ENCODE measurements around the gene CNTLN. TPM values are rescaled to one million over a fixed set of nuclear protein-coding genes. Genes with fewer than 3 reads are reported as not detected.

The CNTLN gene, protein sequence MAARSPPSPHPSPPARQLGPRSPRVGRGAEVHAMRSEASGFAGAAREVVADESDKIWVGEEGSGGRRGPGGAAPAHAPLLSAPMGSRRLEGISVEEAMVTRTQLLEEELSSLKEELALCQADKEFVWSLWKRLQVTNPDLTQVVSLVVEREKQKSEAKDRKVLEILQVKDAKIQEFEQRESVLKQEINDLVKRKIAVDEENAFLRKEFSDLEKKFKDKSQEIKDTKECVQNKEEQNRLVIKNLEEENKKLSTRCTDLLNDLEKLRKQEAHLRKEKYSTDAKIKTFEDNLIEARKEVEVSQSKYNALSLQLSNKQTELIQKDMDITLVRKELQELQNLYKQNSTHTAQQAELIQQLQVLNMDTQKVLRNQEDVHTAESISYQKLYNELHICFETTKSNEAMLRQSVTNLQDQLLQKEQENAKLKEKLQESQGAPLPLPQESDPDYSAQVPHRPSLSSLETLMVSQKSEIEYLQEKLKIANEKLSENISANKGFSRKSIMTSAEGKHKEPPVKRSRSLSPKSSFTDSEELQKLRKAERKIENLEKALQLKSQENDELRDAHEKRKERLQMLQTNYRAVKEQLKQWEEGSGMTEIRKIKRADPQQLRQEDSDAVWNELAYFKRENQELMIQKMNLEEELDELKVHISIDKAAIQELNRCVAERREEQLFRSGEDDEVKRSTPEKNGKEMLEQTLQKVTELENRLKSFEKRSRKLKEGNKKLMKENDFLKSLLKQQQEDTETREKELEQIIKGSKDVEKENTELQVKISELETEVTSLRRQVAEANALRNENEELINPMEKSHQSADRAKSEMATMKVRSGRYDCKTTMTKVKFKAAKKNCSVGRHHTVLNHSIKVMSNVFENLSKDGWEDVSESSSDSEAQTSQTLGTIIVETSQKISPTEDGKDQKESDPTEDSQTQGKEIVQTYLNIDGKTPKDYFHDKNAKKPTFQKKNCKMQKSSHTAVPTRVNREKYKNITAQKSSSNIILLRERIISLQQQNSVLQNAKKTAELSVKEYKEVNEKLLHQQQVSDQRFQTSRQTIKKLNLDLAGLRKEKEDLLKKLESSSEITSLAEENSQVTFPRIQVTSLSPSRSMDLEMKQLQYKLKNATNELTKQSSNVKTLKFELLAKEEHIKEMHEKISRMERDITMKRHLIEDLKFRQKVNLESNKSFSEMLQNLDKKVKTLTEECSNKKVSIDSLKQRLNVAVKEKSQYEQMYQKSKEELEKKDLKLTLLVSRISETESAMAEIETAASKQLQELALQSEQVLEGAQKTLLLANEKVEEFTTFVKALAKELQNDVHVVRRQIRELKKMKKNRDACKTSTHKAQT (N-terminal part only)
- 20.5 TPM for total RNA-seq

DNA sequence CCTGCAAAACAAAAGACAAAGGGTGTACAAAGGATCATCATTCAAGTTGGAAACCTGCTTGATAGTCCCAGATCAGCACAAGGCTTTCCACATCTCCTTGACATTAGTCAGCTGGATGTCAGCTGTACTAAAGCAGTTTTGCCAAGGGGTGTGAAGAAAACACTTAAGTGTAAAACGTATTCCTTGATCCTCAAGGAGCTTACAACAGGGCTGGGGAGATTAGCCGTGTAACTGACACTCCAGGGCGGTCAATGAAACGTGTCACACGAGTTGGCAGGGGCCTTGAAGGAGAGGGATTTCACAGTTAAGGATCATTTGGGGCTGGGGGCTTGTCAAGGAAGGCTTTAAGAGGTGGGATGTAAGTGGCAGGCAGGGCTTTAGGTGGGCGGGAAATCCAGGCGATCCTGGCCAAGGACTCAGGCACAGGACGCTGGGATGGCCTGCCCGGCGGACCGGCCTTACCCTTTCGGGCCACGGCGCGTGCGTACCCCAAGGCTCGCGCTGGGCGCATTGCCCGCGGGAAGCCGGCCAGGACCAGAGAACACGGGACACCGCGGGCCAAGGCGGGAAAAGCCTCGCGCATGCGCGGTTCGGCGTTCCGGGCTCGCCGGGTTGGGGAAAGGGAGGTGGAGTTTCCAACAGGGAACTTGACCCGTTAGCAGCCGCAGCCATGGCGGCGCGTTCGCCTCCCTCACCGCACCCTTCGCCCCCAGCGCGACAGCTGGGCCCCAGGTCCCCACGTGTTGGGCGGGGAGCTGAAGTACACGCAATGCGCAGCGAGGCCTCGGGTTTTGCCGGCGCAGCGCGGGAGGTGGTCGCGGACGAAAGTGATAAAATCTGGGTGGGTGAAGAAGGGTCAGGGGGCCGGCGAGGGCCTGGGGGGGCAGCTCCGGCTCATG lies at the start of gene CNTLN:
Gene CNTLN (plus strand): TSS at position 645 of the 899 bp plus-strand sequence. CDS start 26 bp downstream, at position 671.
- peak; percentile 97 for DNase-seq

DNA sequence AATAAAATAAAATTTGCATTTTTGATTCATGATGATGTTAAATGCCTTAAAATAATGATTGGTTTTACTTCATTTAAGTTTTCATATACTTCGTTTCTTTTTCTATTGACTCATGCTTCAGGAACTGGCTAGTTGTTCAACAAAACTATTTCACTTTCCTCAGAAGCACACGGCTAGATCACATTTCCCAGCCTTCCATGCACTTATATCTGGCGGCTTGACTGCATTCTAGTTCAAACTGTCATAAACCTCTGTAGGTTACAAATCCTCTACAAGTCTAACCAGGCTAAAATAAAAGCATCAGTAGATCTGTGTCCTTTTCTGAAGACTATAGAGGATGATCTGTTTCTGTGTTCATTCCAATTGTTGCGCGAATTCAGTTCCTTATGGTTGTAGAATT lies 46.3 kb upstream of the CNTLN start:
- no peak for DNase-seq

DNA sequence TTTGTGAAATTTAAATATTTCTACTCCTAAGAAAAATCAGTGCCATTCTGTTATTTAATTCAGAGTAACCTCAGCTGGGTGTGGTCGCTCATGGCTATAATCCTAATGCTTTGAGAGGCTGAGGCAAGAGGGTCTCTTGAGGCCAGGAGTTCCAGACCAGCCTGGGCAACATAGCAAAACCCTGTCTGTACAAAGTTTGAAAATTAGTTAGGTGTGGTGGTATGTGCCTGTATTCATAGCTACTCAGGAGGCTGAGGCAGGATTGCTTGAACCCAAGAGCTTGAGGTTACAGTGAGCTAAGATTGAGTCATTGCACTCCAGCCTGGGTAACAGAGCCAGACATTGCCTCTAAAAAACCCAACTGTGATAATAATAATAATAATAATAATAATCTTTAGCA lies 44.8 kb upstream of the CNTLN start:
- no peak for DNase-seq

DNA sequence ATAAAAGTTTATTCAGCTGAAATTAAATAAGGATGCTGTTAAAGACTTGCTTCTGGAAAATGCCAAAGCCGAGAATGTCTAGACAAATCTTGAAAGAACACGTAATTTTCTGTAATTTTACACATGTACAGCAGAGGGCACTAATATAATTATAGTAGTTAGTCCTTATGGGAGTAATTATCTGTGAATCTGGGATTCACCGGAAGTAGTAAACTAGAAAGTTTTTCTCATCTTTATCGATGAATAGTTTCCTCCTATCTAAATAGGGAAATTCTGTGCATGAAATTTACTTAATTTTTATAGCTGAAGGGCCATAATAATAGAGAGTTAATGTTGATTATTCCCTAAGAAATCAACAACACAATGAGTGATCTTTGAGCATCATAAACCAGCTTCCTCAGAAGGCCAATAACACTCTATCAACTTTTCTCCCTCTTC lies 18.4 kb upstream of the CNTLN start:
- DNase-seq, result peak; percentile 48

DNA sequence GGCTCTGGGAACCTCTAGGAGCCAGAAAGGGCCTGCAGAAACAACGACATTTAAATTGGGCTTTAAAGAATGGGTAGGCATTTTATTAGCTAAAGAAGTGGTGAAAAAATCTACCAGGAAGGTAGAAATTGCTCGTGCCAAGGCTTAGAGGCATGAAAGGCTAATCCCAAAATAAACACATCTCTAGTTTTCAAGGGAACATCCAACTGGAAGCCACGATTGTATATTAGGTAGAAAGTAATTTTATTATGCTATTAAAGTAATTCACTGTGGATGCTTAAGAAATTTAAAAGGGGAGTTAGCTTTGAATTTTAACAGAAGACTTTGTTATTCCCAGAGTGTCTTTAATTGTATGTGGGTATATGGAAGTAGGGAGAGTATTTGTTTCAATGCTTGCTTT lies 17.5 kb upstream of the CNTLN start:
- no peak for DNase-seq

DNA sequence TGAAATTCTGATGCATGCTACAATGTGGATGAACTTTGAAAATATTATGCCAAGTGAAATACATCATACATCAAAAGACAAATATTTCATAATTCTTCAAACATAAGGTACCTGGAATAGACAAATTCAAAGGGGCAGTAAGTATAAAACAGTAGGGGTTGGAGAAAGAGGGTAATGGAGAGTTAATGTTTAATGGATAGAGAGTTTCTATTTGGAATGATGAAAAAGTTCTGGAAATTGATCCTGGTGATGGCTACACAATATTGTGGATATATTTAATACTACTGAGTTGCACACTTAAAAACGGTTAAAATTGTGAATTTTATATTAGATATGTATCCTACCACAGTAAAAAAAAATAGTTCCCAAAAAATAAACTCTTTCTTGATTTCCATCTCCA lies 14.6 kb upstream of the CNTLN start:
- DNase-seq, result no peak

DNA sequence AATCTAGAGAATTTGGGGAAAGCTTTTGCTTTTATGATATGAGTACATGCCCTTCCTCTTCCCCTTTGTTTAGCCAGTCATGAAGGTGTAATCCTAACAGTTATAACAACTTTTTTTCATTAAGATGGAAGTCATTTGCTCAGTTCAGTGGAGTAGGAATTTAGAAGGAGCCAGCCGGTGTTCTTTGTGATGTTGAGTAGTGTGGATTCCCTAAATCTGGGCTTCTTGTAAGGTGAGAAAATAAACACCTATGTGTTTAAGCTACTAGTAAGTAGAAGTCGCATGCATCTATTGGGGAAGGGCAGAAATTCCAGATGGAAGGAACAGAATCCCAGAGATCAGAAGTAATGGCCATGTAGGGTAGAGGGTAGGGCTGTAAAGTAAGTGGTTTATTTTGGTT lies 13.6 kb upstream of the CNTLN start:
- no peak for DNase-seq

DNA sequence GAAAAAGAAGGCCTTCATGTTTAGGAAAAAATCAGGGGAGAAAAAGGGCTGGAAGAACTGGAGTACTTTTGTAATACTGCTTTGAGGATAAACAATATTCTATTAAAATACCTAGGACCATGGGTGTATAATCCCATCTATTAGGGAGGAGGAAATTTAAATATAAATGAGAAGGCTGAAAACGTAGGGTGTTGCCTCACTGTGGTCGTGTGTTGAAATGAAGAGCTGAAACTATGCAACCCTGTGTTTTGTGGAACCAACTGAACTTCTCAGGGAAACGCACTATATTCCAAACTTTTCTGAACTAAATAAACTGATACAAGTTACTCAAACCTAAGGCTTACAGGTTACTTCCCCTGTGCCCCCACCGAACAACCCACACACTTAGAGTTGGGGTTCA lies 4.5 kb upstream of the CNTLN start:
- DNase-seq, result no peak

DNA sequence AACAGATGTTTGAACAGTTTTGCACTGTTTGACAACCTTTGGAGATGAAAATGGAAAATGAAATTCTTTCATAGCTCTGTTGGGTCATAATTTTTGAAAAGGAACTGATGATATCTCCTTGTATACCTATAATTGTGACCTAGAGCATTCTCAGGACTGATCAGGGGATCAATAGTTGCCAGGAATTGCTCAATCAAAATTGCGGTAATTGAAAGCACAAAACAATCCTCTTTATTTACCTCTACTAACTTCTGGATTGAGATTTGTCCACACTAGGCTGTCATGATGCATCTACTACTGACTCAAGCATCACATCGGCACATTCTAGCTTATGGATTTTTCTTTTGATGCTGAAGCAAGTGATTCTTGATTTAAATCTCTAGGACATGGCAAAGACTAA lies 4.1 kb upstream of the CNTLN start:
- DNase-seq, result no peak

DNA sequence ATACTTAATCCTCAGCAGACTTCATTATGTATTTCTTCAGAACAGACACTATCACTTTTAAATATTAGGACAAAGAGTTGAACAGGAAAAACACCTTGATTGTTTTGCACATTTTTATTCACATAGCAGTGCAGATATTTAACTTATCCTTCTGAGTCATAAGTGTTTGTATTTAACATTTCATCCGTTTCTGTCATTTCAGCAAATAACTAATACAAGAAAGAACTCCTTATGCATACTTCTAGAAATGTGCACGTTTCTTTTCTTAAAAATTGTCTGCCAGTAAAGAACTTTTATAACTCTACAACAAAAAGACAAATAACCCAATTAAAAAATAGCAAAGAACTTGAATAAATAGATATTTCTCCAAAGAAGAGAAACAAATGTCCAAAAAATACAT lies 3.3 kb upstream of the CNTLN start:
- no peak for DNase-seq

DNA sequence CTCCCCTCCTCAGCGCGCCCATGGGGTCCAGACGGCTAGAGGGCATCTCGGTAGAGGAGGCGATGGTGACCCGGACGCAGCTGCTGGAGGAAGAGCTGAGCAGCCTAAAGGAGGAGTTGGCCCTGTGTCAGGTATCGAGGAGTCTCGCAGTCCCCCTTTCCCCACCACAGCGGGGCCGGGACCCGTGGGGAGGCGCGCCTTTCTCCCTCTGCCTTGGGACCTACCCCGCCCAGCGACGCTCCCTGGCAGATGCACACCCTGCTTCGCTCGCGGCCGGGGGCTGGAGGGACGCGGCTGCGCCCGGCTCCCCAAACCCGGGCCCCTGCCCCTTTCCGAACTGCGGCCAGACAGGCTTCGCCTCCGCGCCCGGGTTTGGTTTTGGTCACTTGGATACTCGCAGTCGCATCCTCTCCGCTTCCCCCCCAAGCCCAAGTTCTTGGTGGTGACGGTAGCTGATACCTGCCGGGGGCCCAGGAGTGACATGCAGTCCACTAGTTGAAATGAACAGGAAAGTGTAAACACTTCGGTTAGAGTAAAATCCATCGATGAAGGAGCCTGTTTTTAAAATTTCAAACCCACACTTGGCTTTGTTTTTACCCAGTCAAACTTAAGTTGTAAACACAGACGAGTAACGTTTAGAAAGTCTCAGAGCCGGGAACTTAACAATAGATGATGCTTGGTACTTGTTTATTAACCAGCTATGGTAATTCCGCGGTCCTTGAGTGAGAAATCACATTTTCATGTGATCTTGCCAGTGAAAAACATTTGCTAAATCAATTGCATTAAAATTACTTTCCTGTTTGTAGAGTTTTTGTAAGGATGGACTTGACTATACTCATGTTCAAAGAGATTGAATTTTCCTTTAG lies 688 bp downstream of the CNTLN start:
- peak; percentile 76 for DNase-seq

DNA sequence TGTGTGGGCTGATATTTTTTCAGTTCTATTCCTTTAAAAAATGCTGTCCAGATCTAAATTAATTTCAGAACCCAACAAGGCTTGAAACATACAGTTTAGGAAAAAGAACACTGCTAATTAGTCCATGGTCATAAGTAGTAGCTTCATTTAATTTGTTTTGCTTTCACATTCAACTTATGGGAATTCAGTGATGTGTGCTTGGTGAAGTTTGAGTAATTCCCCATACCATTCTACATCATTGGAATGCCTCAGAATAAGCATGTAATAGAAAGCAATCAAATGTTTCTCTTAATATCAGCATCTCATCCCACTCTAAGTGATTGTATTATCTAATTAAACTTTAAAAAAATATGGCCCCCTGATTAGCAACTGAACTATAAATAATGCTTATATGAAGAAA lies 2.7 kb downstream of the CNTLN start:
- no peak for DNase-seq

DNA sequence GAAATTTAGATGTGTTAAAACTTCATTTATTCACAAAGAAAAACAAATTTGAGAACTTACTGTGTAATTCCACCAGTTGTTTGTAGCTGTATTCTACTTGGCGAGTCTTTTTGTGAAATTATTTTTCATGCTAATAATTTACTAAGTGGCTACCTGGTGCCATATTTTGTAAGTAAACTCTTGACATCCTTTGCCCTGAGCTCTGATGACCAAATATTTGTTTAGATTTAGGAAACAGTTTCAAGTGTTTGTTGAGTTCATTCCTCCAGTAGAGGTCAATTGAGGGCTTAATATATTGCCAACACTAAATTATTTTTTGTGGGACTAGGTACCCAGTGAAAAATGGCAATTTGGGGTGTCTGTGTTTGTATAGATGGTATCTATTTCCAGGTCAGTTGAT lies 3.7 kb downstream of the CNTLN start:
- no peak for DNase-seq

DNA sequence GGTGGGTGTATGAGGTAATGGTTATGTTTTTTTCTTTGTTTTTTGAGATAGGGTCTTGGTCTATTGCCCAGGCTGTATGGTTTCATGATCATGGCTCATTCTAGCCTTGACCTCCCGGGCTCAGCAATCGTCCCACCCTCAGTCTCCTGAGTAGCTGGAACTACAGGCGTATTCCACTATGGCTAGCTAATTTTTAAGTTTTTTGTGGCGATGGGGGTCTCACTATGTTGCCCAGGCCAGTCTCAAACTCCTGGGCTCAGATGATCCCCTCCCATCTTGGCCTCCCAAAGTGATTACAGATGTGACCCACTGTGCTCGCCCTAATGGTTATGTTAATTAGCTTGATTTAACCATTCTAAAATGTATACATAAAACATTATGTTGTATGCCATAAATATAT lies 5.6 kb downstream of the CNTLN start:
- no peak for DNase-seq

DNA sequence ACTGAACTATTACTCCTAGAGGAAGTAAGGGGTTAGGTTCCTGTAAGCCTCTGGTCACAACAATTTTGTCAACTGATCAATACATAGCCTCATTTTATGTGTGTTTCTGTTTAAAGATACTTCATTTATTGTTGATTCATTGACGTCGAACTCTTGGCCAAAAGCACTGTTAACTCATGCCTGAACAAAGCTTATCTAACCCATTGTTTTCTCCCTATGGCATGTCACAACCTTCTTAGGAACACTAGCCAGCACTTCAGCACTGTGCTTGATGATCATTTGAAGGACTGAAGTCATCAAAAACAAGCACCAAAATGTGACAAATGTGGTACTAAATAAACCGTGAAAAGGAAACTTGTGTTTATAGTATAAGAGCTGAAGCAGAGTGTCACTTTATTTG lies 13.5 kb downstream of the CNTLN start:
- DNase-seq, result no peak

DNA sequence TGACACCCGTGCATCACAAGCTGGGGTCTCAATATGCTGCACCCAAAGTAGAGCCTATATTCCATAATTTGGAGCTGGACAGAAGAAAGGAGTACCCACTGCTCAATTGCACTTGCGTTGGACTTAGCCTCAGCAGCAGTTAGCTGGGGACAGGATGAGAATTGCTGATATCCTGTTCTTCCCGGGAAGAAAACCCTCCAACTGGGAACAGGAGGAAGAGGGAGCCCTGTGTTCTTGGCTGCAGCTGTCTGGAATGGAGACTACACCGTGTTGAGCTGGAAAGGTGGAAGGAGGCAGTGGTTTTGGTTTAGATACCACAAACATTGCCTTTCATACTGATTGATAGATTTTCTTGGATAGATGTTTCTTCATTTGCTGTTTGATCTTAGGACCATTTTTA lies 24.6 kb downstream of the CNTLN start:
- DNase-seq, result no peak

DNA sequence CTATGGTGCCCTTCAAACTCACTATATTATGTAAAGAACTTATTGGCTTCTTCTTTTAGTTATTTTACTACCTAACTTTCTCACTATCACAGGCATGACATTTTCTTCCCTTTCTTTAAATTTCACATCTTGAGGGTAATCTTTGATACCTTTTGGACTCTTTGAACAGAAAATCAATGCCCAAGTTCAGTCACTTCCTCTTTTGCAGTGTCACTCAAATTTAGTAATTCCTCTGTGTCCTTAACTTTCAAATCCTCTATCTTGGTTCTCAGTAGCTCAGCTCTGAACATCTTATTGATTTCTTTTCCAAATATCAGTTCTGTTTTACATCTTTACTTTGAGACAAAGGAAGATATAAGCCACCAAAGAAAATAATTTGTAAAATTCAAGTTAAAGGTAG lies 25.5 kb downstream of the CNTLN start:
- no peak for DNase-seq

DNA sequence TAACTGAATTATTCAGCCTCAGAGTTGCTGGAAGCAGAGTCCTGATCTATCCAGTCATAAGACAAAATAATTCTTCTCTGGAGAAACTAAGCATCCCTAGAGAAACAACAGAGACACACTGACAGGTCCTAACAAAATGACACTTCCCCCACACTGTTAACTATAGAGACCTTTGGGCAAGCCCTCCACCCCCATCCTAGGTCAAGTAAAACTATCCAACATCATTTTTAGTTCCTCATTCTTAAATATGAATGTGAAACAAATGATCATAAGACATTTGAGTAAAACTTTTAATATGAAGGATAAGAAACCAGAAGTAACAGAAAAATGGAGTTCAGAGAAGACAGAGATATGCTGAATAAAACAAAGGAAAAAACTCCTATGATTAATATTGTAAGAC lies 30.9 kb downstream of the CNTLN start:
- DNase-seq, result no peak

DNA sequence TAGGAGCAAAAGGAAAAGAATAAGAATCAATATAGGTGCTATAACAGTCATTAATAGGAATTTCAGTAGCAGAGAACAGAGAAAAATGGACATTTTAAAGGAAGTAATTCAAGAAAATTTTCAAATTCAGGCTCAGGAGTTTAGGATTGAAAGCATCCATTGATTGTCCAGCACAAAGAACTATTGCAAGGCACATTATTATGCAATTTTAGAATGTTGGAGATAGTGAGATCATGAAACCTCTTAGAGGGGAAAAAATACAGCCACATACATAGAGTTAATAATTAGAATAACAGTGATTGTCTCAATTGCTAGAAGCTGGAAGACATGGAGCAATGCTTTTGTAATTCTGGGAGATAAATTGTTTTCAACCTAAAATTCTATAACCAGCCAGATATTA lies 31.5 kb downstream of the CNTLN start:
- no peak for DNase-seq

DNA sequence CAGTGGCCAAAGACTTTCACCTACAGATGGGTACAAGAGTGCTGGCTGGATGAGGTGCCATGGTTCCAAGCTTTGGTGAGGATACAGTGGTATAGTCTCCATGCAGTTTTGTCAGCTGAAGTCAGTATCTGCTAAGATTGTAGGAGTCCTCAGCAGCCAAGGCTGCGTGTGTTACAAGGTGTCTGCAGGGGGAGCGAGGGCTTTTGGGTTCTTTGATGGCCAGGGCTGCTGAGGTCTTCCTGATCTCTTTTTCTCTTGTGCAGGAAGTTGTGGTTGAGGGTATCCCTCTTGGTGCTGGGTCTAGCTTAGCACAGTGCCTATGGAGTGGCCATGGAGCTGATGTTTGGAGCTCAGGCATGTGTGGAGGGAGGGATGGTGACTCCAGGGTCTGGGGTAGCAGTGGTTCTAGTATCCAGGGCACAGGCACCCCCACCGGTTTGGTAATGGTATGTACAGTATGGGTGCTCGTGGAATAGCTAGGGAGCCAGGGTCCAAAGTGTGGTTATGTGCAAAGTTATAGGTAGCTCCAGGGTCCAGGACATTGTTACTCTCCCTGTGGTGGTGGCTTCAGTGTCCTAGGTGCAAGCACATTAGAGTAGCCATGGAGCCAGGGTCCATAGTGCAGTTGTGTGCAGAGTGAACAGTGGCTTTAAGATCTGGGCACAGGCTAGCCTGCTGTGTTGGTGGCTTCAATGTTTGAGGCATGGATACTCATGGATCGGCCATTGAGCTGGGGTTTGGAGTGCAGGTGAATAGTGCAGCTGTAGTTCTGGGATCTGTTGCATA lies 36.7 kb downstream of the CNTLN start:
- DNase-seq, result no peak

Data from tongue (tissue), 2 donors.